COR-L47 (cell line): ENCODE data around the gene TP53TG5.

Experiments used
- DNase-seq: peaks from one replicate; lab custom pipeline; 2025; lab: John Stamatoyannopoulos, UW

TP53TG5 gene

DNA sequence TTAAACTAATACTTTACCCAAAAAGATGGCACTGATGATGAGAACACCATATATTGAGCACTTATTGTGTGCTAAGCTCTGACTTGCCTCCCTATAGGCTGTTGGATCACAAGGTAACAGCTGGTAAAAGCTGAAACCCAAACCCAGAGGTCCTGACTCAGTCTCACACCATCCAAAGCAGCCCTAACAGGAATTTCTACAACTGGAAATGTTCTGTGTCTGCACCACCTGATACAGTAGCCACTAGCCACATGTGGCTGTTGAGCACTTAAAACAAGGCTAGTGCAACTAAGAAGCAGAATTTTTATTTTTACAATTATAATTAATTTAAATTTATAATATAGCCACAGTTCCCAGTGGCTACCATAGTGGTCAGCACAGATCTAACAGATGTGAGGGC, 54.4 kb downstream of the TP53TG5 start:
- DNase-seq = no peak

DNA sequence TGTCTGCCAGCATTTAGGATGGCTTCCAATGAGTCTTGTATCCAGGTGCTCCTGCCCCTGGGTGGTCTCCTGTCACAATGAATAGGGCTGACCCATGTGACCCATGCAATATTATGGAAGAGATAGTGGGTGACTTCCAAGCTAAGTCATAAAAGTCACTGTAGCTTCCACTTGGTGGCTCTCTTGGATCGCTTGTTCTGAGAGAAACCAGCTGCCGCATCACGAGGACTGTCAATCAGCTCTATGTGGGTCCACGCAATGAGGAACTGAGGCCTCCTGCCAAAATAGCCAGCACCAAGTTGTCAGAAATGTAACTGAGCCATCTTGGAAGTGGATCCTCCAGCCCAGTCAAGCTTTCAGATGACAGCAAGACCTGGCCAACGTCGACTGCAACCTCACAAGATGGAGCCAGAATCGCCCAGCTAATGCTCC, 55.2 kb downstream of the TP53TG5 start:
- peak; percentile 58 for DNase-seq
